ENCODE data around the gene NDUFS6.

- TF ChIP-seq CTCF (IDR thresholded peaks at IDR 0.05) (no peak), POLR2A (IDR thresholded peaks at IDR 0.05) (no peak)
These were observed 26.0 kb downstream of the NDUFS6 start for GRCh38 chr5:1827025-1827885.

Measured in heart left ventricle (tissue), 13 donors.